Measurements from ENCODE around the gene ELMO1. TPM values are rescaled to one million over a fixed set of nuclear protein-coding genes. Genes with fewer than 3 reads are reported as not detected.

The ELMO1 gene
- total and polyA plus RNA-seq, 10 of the 15 experiments (the other 5 are each of a cell fraction or from before 2014, with no cell fraction given), result 22.6 to 85.9 (median 56.6) TPM

- 95% methylated on average over 2 of the region's 2 CpGs for whole genome bisulfite sequencing (ENCODE audit: insufficient coverage, insufficient replicate concordance, low lambda C conversion rate, missing lambda C conversion rate)
- TF ChIP-seq NFYB (IDR thresholded peaks at IDR 0.05; ENCODE audit: insufficient read depth, low read depth, low read length), result no peak
- H3K9ac ChIP-seq (ENCODE audit: control insufficient read depth, insufficient read depth, low read length), result no peak overlapping the region
- FAIRE-seq (no peak), DNase-seq (ENCODE audit: low read depth, low spot score) (no peak), ATAC-seq (no peak)
- ChIA-PET RAD21 (ENCODE audit: unreplicated experiment) (no interaction called here), CTCF (no interaction called here), SMC1A (ENCODE audit: uncharacterized antibody, unreplicated experiment) (interaction anchor here (0.9 to 2.6 kb wide), 3 partner anchors 10 to 42 kb away, joined by 3 to 8 read pairs (median 3); no protein-coding TSS in a partner anchor), POLR2A (no interaction called here)
- no peaks in the 10 kb centered on the region; the same call in 2 of the 3 replicates for H3K9me3 ChIP-seq (replicated peaks; ENCODE audit: control insufficient read depth, insufficient read depth, low read length)
- H3K4me1 ChIP-seq (ENCODE audit: control insufficient read depth, insufficient read depth, low read length), result no peaks in the 10 kb centered on the region
- no peak overlapping the region for H3K4me2 ChIP-seq (ENCODE audit: control insufficient read depth, insufficient read depth)
- H3K36me3 ChIP-seq (ENCODE audit: control insufficient read depth in 2 of 2, insufficient read depth in 2 of 2, low read length in 1 of 2), result no peaks in the 10 kb centered on the region
- in situ Hi-C loops (cut with MboI), result no loop called here
- no TSS peak for BruUV-seq (replicated peaks)
- intact Hi-C loops (cut with micrococcal nuclease; ENCODE audit: unreplicated experiment), result no loop called here
- H3K27me3 ChIP-seq (replicated peaks in 1 of 2; ENCODE audit: control insufficient read depth in 2 of 2, insufficient read depth in 2 of 2, low read length in 1 of 2), result no peaks in the 10 kb centered on the region
- no peak overlapping the region for H3K27ac ChIP-seq (ENCODE audit: control insufficient read depth, insufficient read depth)
- no peak overlapping the region for H3K4me3 ChIP-seq
- H3K79me2 ChIP-seq (ENCODE audit: control insufficient read depth, insufficient read depth, low read length), result no peaks in the 10 kb centered on the region
- H2AFZ ChIP-seq (ENCODE audit: control insufficient read depth, low read depth, low read length), result no peak overlapping the region
- H4K20me1 ChIP-seq (ENCODE audit: control insufficient read depth, insufficient read depth), result no peaks in the 10 kb centered on the region
These were observed 34.3 kb upstream of the ELMO1 start for GRCh38 chr7:37482953-37483352.

GRCh38 chr7:37482505-37482904 is 33.8 kb upstream of the ELMO1 start:
- Histone ChIP-seq H3K4me2 (ENCODE audit: control insufficient read depth, insufficient read depth) (no peak overlapping the region), H3K4me3 (no peak overlapping the region), H2AFZ (ENCODE audit: control insufficient read depth, low read depth, low read length) (no peak overlapping the region), H3K36me3 (ENCODE audit: control insufficient read depth in 2 of 2, insufficient read depth in 2 of 2, low read length in 1 of 2) (no peaks in the 10 kb centered on the region), H3K27me3 (replicated peaks in 1 of 2; ENCODE audit: control insufficient read depth in 2 of 2, insufficient read depth in 2 of 2, low read length in 1 of 2) (no peaks in the 10 kb centered on the region; a peak in 1 of 4 replicates), H3K4me1 (ENCODE audit: control insufficient read depth, insufficient read depth, low read length) (no peaks in the 10 kb centered on the region), H4K20me1 (ENCODE audit: control insufficient read depth, insufficient read depth) (no peaks in the 10 kb centered on the region), H3K27ac (ENCODE audit: control insufficient read depth, insufficient read depth) (no peak overlapping the region), H3K9ac (ENCODE audit: control insufficient read depth, insufficient read depth, low read length) (no peak overlapping the region), H3K9me3 (replicated peaks; ENCODE audit: control insufficient read depth, insufficient read depth, low read length) (no peaks in the 10 kb centered on the region; the same call in 2 of the 3 replicates), H3K79me2 (ENCODE audit: control insufficient read depth, insufficient read depth, low read length) (no peaks in the 10 kb centered on the region)
- DNase-seq (ENCODE audit: low read depth, low spot score) (no peak), FAIRE-seq (no peak), ATAC-seq (no peak)
- ChIA-PET RAD21 (ENCODE audit: unreplicated experiment) (no interaction called here), CTCF (no interaction called here), SMC1A (ENCODE audit: uncharacterized antibody, unreplicated experiment) (interaction anchor here (2.6 kb wide), 1 partner anchor 12 kb away, joined by 8 read pairs; no protein-coding TSS in a partner anchor), POLR2A (no interaction called here)
- WGBS (ENCODE audit: insufficient coverage, insufficient replicate concordance, low lambda C conversion rate, missing lambda C conversion rate), result 0% methylated on average over 1 of the region's 1 CpG
- intact Hi-C loops (cut with micrococcal nuclease; ENCODE audit: unreplicated experiment), result no loop called here
- in situ Hi-C loops (cut with MboI), result no loop called here
- no TSS peak for BruUV-seq (replicated peaks)
- TF ChIP-seq HDAC6 (IDR thresholded peaks at IDR 0.05; ENCODE audit: unreplicated experiment), result no peak
- no peak for TF ChIP-seq CTCF (IDR thresholded peaks at IDR 0.05 in 2 of 3, conservative IDR thresholded peaks at IDR 0.05 in 1 of 3; ENCODE audit: control insufficient read depth in 2 of 3, extremely low read depth in 1 of 3, insufficient read depth in 1 of 3, low read depth in 3 of 3, low read length in 3 of 3)
- no peak for TF ChIP-seq TCF3 (IDR thresholded peaks at IDR 0.05; ENCODE audit: borderline replicate concordance, insufficient read depth, low read depth, low read length)
- no peak for TF ChIP-seq RELA (IDR thresholded peaks at IDR 0.05; ENCODE audit: borderline replicate concordance, partially characterized antibody)
- TF ChIP-seq SMAD5 (IDR thresholded peaks at IDR 0.05; ENCODE audit: low read depth), result no peak
- TF ChIP-seq JUNB (IDR thresholded peaks at IDR 0.05), result no peak
- no peak for TF ChIP-seq KAT2A (conservative IDR thresholded peaks at IDR 0.05; ENCODE audit: control insufficient read depth, low read depth, low read length)
- TF ChIP-seq TCF12 (IDR thresholded peaks at IDR 0.05; ENCODE audit: low read depth, low read length), result no peak
- TF ChIP-seq NR2C2 (IDR thresholded peaks at IDR 0.05; ENCODE audit: borderline replicate concordance, control insufficient read depth, insufficient read length, low read depth), result no peak
- TF ChIP-seq RAD21 (IDR thresholded peaks at IDR 0.05; ENCODE audit: insufficient read depth, low read depth, low read length), result no peak
- no peak for TF ChIP-seq POLR2AphosphoS5 (IDR thresholded peaks at IDR 0.05; ENCODE audit: low read length)
- no peak for TF ChIP-seq MTA2 (IDR thresholded peaks at IDR 0.05; ENCODE audit: low read depth)
- no peak for TF ChIP-seq MYB (IDR thresholded peaks at IDR 0.05; ENCODE audit: borderline replicate concordance, low read depth, low read length)
- no peak for TF ChIP-seq YBX1 (IDR thresholded peaks at IDR 0.05)
- TF ChIP-seq IRF3 (IDR thresholded peaks at IDR 0.05), result no peak
- no peak for TF ChIP-seq SPI1 (IDR thresholded peaks at IDR 0.05; ENCODE audit: borderline replicate concordance, insufficient read depth, low read depth, low read length)

Measured in GM12878 (cell line).